HG02943 (cell line): ENCODE measurements around the gene COPZ1.
"Not testable (repeated sequence)": the region's sequence is repeated elsewhere in the genome, so short reads cannot be mapped to it uniquely, and the experiment has no call there.

Experiments
- ATAC-seq: cut with Tn5 transposase; IDR thresholded peaks from one replicate; pipeline ENCODE4 v1.9.1; 2021; ENCODE audit warnings: mild to moderate bottlenecking, low read depth, moderate library complexity; ENCODE audit not compliant: unreplicated experiment

Gene COPZ1

DNA sequence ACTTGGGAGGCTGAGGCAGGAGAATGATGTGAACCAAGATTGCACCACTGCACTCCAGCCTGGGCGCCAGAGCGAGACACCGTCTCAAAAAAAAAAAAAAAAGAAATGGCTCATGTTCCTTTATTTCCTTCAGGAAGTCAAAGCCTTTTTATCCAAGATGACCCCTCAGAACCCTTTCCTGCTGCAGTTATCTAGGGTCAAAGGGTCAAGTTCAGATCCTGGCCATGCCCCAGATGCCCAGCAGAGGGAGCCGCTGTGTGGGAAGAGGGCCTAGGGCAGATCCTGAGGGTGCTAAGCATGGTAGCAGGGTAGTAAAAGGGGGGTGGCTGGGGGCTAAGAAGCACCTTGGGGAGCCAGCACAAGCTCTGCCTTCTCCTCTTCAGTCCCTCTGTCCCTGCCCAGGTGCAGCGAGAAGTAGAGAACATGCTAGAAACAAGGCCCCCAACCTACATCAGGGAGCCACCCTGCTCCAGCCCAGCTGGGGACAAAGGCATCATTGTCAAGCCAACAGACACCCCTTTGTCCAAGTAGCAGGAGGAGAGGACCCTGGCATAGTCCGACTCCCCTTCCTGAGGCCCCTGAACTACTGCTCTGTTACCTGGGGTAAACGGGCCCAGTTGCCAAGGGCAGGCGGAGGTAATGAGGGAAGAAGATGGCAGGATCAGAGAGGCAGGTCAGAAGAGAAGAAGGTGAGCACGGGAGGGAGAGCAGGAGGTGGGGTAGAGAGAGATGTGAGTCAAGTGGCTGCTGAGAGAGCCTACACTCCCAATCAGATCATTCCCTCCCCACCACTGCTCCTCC is 30.6 kb upstream of the COPZ1 start:
- ATAC-seq = no peak

DNA sequence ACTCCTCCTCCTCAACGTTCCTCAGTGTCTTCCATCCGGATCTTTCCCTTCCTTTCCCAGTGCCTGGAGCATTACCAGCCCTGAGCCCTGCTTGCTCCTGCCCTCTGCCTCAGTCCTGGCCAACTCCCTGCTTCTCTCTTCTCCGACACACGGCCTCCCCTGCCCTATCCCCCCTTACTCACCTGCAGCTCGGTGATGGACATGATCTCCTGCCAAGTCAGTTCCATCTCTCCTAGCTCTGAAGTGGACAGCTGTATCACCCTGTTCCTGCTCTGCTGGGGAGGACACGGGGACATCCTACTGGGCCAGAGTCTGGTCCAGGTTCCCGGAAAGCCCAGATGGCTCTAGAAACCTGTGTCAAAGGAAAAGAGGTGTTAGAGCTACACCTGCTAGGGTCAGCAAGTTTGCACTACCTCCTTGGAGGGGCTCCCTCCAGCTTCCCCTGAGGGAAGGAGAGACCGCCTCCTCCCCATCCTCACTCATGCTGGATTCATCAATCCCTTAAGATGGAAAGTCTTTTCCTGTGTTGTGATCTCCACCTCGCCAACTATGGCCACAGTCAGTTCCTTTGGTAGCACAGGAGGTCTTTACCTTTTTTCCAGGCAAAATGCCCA is 29.9 kb upstream of the COPZ1 start:
- no peak for ATAC-seq

DNA sequence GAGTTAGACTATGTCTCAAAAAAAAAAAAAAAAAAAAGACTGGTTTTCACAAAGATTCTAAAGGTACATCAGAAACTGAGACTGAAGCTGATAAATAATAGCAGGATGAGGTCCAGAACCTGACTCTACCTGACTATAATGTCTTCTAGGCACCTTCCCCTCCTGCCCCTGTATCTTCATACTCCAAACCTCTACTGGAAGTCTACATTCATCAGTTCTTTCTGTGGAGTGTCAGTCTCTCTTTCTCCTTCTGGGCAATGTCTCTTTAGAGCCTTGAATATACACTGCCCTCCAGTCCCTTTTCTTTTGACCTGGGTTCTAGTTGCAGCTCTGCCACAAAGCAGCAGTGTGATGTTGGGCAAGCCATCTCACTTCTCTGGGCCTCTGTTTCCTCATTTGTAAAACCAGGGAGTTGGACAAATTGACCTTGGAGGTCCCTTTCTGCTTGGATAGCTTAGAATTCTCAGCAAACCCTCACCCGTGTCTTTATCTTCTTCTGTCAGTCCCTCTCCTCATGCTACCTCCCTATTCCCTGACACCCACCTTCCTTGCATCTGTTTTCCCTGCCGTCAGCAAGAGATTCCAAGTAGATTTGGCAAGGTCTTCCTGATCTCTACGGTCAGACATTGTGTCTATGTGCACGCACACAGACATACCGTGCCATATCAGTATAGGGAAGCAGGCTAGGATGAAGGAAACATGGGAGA is 28.4 kb upstream of the COPZ1 start:
- no peak for ATAC-seq

- ATAC-seq = no peak
These were observed 26.0 kb upstream of the COPZ1 start for GRCh38 chr12:54298904-54299303.

- no peak for ATAC-seq
These were observed 25.3 kb upstream of the COPZ1 start for GRCh38 chr12:54299515-54300224.

- no peak for ATAC-seq
These were observed 24.7 kb upstream of the COPZ1 start for GRCh38 chr12:54300225-54300731.

- ATAC-seq = no peak
These were observed 24.1 kb upstream of the COPZ1 start, which contains the start of gene NFE2 for GRCh38 chr12:54300732-54301427. Gene NFE2 (minus strand): TSS chr12:54301015. CDS start chr12:54295248, 5,767 bp downstream.

DNA sequence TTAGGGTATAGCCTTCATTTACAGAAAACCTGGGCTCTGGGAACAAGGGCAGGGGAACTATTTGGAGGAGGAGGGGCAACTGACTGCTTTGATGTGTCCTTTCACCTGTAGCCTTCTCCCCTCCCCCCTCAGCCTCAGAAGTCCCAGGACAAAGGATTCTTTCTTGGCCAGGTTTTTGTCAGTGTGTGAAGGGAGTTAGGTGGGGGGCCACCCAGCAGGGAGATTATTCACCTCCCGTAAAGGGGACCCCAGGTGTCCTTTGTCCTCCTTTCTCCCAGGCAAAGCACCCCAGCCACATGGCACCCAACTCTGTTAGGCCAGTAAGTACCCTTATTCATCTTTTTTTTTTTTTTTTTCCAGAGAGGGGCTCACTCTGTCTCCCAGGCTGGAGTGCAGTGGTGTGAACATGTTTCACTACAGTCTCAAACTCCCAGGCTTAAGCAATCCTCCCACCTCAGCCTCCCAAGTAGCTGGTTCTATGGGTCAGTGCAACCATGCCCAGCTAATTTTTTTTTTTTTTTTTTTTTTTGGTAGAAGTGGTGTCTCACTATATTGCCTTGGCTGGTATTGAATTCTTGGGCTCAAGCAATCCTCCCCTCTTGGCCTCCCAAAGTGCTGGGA is 23.4 kb upstream of the COPZ1 start:
- ATAC-seq = no peak

DNA sequence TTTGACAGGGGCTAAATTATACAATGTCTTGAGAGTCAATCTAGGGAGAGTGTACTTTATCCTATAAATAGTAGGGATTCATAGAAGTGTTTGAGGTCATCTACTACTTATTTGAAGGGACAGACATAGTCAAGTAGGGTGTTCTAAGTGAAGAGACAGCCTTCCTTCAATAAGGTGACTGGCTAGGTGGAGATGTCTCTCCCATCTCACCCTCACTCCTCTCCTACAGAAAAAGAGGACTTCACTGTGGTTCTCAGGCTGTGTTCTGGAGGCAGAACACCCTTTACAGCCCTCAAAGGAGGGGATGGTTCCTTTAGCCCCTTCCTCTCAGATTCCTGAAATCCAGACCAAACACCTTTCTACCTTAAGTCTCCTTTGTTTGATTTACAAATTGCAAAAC is 21.3 kb upstream of the COPZ1 start:
- no peak for ATAC-seq

- no peak for ATAC-seq
These were observed 20.6 kb upstream of the COPZ1 start for GRCh38 chr12:54304187-54304810.

- no peak for ATAC-seq
These were observed 17.8 kb upstream of the COPZ1 start for GRCh38 chr12:54306925-54307741.

GRCh38 chr12:54311051-54311450 is 13.9 kb upstream of the COPZ1 start:
- no peak for ATAC-seq

- ATAC-seq = not testable (repeated sequence)
These were observed 12.6 kb upstream of the COPZ1 start for GRCh38 chr12:54312309-54312708.

- ATAC-seq = no peak
These were observed 3.6 kb upstream of the COPZ1 start for GRCh38 chr12:54321363-54321762.

DNA sequence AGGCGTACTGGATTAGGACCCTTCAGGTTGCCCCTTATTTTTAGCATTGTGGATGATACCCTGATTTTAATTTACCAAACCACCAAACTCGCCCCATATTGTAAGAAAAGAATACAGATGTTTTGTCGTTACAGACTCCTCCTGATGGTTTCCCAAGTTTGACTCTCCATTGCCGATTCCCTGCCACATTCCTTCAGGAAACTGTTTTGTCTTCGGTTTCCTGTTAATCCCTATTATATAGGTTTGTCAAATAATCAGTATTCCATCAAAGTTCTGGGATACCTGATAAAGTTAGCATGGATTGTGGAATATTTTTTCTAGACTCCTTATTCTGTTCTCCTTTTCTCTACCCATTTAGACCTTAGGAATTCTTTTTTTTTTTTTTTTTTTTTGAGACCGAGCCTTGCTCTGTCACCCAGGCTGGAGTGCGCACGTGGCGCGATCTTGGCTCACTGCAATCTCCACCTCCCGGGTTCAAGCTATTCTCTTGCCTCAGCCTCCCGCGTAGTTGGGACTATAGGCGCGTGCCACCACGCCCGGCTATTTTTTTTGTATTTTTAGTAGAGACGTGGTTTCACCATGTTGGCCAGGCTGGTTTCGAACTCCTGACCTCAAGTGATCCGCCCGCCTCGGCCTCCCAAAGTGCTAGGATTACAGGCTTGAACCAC is 645 bp downstream of the COPZ1 start:
- not testable (repeated sequence) for ATAC-seq

DNA sequence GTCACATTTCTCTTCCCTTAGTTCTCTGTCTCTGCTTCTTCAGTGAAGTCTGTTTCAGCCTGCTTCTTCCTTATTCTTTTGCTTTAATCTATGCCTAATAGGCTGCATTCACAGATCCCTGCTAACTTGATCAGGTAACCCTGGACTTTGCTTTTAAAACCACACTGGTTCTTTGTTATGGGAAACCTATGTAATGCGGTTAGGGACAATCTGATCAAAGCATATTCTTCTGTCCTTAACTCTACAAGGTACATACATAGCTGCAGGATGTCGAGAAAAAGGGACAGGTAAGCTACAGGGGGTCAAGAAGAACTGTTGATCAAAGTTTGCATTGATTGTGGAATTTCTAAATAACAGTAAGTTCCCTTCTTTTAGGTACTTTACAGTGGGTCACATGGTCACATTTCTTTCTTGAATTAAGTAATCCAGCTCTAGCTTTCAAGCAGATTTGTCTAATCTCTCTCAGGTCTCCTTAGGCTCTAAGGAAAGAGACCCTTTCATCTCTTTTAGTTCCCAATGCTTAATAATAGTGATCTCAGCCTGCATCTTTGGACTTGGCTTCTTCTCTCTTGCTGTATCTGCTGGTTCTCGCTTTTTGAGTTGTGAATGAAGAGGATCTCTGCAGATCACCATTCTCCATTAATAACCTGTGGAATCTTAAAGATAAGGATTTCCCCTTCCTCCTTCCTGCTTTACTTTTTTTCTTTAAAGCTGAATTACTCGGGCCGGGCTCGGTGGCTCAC is 3.8 kb downstream of the COPZ1 start:
- no peak for ATAC-seq

GRCh38 chr12:54329759-54330158 is 4.8 kb downstream of the COPZ1 start:
- ATAC-seq = no peak
